Stromal cell of bone marrow (primary cell): ENCODE results near the gene FLT1.
A peak's percentile ranks its signal among the peaks of the same experiment; 100 is the strongest.

Source experiments
- DNase-seq: peaks from one replicate; pipeline ENCODE4 v3.0.0-alpha.2; 2012; ENCODE audit warnings: low read depth

The FLT1 gene

DNA sequence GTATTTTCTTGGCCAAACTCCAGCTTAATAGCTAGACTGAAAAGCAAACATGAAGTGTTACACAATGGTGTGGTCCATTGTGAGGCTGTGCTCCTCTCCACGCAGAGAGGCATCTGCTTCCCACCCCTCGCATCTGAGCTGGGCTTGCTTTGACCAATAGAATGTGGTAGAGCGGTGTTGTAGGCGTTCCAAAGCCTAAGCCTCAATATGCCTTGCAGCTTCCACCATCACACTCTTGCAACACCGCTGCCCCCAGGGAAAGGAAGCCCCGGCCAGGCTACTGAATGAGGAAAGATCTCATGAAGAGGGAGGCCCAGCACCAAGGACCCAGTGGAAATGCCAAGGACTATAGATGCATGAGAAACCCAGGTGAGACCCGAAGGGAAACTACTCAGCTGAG, 9.4 kb downstream of the FLT1 start:
- DNase-seq: no peak

DNA sequence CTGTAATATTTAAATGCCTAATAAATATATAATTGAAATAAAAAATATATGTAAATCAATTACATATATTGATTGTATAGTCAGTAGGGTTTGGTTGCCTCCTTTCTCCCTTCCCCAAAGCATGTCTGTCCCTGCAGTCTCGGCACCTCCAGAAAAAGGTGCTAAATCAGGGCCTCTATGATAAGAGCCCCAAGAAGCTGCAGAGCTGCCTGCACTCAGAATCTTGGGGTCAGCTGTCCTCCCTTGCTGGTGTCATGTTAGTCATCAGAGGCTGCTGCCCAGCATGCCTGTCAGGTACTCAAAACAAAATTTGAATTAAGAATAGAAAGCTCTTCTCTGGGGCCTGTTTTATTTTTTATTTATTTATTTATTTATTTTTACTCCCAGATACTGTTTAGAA, 9.8 kb downstream of the FLT1 start:
- DNase-seq: no peak

DNA sequence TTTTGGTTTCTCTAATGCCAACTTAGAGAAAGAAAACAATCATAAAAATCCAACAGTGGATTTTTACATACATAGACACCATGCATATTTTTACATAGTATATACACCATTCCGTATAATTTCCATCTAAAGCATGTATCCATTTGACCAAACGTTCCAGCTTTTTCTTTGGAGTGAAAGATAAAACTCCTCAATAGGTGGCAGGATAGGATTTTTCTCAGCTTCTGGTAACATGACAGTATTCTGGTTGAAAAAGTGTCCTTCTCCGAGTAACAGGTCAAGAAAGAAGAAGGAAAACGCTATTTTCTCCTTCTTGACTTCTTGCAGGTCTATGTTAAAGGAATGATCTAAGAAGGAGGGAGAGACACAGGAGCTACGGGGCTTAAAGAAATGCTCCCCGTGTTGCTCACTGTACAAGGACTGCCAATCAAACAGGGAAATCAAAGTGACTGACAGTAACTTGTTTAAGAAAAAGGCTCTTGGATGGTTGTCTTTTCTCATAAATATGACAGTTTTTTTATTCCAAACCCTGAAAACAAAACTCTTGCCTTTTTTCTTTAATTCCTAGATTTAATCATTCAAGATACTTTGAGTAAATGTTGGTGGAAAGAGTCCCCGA, 11.5 kb downstream of the FLT1 start:
- no peak for DNase-seq

DNA sequence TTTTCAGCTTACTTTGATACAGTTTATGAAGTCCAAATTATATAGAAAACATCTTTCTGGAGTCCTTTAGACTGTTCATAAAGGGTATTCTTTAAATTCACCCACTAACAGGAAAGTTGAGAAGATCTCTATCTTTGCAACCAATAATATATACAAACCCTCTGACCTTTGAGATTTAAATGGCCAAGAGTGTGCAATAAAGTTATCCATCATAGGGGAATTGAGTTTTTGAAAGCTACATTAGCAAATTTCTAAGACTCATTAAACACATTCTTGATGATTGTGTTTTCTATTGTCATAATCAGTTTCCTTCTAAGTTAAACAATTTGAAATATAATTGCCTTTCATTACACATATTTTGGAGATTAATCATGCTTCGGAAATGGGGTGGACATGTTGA, 15.9 kb downstream of the FLT1 start:
- no peak for DNase-seq

DNA sequence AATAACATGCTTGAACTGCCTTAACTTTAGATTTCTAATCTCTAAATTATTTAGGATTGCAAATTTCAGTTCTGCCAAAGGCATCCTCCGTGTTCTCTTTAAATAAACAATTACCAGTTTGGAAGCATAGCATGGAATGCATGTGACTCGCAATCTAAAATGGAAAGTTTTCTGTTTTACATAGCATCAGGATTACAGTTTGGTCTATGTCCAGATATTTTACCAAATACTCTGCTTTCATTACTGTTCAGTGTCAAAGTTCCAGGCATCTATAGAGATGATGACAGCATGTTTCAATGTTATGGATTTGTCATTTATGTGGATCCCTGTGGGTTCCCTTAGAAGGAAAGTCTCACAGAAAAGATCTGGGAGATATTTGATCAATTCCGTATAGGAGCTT, 16.8 kb downstream of the FLT1 start:
- no peak for DNase-seq

DNA sequence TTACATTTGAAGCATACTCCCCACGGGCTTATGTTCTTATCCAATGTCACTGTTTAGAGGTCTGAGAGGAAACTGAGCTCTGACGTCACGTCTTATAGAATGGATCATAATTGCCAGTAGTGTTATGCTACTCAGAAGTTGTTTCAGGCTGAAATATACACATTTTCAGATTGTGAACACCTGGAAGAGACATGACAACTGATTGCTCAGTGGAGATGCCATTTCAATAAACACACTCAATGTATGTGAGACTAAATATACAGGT, 17.3 kb downstream of the FLT1 start:
- no peak for DNase-seq

DNA sequence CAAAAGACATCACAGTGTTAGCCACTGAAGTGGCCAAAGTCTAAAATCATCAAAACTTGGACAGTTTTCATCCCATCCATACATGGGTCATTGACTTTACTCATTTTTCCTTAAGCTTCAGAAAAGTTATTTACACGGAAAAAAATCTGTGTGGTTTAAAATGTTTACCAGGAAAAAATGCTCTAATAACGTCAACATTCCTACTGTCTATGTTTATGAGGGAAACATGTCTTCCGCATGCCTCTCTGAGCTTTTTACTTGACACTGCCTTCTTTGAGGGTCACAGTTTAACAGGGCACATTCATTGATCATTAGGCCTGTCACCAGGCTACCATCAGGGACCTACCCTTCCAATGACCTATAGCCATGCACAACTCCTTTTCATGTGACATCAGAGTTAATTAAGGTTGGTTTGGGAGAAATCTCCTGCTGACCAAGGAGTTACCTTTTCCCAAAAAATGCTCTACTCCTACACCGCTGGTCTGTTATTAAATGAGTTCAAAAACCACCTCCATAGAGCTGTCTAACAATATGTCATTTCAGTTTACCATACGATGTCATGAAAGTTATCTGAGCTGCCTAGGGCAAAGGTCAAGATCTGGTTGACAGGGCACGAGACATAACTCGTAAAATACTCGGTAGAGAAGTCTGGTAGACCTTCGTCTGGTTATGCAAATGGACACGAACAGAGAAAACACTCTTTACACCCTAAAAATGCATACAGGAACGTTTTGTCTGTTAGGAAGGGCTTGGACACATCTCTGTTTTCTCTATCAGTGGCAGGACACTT, 17.8 kb downstream of the FLT1 start:
- no peak for DNase-seq

DNA sequence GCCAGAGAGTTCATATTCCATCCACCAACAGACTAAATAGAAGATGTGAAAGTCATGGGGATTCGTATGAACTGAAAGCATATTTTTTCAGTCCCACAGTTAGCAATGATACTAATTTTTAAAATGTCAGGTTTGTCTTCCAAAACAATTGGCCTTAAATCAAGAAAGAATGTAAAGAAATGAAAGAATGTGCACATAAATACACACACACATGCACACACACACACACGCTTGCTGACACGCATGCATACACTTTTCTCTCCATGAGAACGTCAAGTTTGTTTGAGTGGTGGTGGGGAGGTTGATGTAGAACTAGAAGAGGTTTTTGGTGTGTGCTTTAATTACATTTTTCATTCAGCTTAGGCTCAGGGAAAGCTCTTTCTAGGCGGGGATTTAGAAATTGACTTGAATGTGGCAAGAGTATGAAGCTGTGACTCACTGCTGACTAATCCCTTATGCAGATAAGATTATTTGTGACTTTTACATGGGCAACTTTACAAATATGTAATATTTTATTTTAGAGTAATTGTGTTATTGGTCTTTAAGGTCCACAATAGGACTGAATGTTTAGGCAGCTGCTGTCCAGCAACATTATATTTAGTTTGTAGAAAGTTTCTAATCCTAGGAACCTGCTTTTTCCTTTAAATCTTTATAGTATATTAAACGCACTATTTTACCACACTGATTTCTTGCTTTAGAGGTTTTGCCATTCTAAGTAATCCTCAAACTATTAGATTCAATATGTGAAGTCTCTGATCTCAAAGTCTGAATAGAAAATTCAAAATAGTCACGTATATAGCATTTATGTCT, 18.8 kb downstream of the FLT1 start:
- DNase-seq: peak; percentile 77

DNA sequence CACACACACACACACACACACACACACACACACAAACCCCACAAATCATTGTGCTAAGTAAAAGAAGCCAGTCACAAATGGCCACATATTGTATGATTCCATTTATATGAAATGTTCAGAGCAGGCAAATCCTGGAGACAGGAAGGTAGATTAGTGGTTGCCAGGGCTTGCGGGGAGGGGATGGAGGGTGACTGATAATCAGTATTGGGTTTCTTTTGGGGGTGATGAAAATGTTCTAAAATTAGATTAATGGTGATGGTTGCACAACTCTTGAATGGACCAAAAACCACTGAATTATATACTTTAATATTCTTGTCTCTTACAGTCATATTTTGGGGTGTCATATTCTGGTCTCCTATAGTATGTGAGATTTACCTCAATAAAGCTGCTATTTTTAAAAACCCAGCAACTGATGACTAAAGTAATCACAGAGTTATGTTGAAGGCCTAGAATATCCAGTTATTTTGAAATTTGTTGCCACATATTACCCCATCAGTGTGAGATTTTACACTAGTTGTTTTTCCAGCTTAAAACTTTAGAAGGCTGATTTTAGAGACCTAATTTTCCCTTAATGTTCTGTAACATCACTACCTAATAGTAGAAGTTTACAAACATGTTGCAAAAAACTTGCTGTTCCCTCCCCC, 20.3 kb downstream of the FLT1 start:
- DNase-seq: no peak

DNA sequence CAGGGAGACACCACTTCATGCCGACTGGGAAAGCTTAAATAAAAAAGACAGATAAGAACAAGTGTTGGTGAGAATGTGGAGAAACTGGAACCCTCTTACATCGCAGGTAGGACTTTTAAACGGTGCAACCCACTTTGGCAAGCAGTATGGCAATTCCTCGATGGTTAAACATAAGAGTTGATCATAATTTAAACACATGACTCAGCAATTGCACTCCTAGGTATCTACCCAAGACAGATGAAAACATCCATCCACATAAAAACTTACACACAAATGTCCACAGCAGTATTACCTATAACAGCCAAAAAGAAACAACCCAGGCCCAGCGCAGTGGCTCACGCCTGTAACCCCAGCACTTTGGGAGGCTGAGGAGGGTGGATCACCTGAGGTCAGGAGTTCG, 21.9 kb downstream of the FLT1 start:
- DNase-seq: no peak

DNA sequence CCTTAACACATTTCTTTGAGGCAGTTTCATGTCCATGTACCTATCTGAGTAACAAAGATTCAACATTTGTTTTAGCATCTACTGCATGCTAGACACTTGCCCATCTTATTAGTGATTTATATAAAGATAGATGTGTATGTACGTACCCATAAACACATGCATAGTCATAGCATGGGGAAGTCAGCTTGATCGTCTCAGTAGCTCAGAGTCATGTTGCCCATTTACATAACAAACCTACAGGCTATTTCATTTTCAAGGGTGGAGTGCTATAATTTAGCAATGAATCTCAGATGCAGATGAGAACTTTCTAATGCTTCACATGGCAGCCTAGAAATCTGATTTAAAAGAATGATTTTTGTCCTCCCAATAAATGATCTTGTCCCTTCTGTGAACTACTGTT, 23.5 kb downstream of the FLT1 start:
- DNase-seq: no peak

DNA sequence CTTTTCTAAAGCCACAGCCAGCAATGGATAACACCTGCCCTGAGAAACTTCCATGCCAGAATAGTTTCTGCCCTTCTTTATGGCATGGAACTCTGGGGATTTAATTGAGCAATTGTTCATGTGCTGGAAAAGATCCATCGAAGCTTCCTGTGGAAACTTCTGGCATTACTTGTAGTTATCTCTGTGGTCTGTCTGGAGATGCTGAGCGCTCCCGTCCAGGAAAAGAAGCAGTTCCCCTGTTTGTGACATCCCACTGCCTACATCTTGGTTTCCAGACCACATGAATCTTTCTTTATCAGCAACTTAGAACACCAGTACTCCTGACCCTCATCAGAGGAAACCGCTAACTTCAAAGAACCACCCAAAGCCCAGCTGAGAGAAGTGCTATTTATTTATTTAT, 24.6 kb downstream of the FLT1 start:
- DNase-seq: no peak

DNA sequence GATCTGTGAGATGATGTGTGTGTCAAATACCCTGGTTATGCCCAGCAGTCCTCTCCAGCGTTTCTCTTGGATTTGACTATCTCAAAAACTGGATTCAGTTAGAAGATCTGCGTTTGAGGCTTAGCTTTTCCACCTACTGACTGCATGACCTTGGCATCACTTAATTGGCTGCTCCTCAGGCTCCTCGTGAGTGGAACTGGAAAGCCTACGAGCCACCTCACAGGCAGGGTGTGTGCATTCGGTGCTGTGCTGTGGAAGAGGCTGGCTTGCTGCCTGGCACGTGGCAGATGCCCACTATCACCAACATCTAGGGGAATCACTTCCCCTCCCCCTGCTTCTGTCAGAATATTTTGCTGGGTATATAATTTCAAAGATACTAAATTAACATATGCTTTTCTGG, 25.6 kb downstream of the FLT1 start:
- no peak for DNase-seq

DNA sequence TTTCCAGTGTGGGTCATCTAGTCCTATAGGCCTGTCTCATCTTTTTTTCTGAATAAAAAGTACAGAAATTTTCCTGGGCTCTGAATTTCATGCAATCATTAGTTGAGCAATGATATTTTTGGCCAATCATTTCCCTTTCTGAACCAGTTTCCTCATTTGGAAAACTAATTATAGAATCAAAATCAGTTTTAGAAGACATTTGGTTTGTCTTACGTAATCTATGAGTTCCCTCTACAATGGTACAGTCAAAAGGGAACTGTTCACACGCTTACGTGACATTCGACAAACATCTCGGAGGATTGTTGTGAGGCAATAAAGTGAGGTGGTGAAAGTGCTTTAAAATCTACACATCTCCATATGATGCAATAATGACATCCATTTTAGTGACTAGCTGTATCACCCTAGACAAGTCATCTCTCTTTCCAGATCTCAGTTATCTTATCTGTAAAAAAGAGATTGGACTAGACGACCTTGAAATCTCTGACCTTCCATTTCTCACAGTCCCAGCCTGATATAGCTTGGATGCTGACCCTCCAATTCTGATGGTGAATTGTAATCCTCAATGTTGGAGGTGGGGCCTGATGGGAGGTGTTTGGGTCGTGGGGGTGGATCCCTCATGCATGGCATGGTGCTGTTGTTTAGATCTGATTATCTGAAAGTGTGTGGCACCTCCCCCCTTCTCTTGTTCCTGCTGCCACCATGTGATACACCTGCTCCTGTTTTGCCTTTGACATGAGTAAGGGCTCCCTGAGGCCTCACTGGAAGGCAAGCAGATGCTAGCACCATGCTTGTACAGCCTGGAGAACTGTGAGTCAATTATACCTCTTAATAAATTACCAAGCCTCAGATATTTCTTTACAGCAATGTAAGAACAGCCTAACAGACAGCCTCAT, 26.7 kb downstream of the FLT1 start:
- DNase-seq: no peak

DNA sequence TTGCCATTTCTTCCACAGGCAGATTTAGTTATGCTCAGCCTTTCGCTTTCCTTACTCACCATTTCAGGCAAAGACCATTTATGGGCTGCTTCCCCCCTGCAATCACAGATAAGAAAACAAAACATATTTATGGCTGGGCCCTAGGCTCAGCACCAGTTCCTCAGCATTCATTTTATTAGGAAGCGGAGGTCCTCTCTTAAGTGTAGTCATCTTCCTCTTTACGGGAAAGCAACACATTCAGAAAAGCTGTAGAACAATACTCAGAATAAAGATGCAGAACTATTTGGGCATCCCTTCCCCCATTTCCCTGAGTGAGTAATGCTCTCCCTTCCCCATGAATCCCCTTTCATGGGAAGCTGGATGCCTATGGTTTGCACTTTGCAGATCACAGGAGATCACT, 27.9 kb downstream of the FLT1 start:
- DNase-seq: no peak

DNA sequence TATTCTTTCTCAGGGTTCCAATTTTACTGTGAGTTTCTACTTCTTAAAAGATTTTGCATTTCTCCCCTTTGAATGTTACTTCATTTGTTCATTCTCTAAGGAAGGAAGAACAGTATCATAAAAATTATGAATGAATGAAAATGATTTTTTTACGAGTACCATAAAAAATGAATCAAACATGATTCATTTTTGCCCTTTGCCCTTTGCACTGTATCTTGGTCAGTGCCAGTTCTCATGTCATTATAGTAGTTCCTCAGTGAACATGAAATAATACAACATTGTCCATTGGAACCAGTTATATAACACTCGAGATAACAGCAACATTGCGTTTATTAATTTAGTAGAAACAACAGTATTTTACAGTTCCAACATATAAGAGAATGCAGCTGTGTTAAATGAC, 28.8 kb downstream of the FLT1 start:
- DNase-seq: no peak

DNA sequence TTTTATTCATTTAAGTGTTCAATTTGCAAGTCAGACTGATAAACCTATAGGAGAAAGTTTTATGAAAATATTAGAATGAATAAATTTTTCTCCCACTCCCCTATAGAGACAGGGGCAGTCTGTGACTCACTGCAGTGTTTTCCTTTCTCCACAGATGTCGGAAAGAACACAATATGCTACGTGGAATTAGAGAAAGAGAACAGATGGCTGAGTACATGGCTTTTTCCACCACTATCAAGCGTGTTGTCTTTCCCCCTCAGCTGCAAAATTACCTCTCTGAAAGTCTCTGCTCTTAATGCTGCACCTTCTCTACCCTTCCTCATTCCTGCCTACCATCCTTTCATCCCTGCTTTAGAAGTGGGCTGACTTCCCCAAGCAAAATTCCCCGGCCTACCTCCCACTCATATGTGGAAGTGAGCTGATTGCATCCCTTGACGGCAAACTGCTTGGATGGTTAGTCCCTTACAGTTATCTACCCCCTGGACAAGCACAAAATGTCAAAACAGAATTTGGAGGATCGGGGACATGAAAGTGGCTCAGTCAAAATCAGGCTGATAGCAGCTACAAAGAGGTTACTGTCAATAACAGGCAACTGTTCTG, 30.0 kb downstream of the FLT1 start:
- DNase-seq: no peak

DNA sequence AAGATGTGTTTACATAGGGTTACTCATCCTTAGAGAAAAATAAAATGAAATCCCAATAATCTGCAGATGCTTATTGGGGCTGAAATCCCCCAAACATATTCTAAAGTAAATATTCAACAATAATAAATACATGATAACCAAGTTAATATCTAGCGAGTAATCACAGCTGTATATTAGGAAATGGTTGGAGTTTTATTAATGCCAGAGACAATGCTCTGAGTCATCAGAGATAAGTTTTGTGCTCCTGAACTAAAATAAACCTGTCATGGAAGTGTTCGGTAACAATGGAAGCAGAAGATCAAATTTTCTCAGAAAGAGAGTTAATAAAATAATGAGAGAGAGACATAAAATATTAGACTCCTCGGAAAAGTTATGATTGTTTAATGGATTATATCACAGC, 31.4 kb downstream of the FLT1 start:
- DNase-seq: no peak

DNA sequence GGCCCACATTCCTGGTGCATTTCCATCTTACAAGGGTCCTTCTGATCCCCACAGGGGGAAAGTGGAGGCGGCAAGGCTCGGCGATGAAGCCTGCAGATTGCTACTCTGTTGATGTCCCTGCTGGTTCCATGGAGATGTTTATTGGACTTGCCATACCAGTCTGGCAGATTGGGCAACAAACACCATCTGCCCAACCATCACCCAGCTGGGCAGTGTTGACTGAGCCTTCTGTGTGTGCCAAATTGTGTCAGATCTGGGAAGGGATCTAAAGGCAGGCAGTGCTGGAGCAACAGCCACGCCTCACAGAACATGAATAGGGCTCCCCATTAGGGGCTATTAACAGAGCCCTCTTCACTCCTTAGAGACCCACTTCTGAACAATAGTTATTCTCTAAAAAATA, 35.0 kb downstream of the FLT1 start:
- DNase-seq: no peak

DNA sequence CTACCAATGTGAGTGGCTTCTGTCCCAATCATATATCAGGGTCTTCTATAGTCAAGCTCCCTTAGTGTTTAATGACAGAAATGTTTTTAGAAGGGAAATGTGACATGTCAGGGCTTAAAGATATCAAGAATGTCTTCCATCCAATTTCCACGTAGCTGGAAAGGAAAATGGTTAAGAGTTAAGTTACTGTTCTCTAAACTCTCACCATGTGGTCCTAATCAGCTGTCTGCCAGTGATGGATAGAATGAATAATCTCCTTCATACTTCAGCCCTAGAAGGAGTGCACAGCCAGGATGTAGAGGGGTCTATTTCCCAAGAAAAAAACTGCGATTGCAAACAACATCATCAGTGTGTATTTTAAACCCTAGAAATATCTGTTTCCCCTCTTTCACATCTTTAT, 36.3 kb downstream of the FLT1 start:
- no peak for DNase-seq

DNA sequence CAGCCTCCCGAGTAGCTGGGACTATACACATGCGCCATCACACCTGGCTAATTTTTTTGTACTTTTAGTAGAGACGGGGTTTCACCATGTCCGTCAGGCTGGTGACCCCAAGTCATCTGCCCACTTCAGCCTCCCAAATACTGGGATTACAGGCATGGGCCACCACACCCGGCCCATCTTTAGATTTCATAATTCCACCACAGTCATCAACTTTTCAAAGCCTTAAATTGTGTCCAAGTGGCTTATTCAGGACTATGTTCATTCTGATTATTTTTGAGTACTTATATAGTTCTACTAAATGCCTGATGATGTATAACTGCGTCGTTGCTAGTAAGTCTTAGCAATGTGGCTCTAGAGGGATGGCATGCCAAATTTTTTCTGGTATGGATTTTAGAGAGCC, 36.9 kb downstream of the FLT1 start:
- DNase-seq: no peak

DNA sequence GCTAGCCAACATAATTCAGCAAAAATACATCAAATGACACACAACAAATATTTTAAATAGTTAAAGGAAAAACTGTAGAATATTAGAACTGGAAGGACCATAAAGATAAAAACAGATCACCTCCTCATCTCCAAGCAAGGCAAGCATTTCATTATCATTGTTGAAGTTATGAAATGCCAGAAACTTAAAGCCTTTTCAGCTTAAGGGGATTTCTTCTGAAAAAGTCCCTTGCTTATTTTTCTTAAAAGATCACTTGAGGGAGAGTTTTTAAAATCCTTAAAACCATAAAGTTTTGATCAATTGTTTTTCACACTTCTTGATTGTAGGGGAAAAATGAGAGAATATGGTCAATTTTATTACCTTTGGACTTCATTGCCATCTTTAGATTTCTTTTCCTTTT, 37.4 kb downstream of the FLT1 start:
- no peak for DNase-seq
